HG02623 (cell line): ENCODE measurements around the gene AKAP7.
"Not testable (repeated sequence)": the region's sequence is repeated elsewhere in the genome, so short reads cannot be mapped to it uniquely, and the experiment has no call there.

Experiments used
- ATAC-seq: cut with Tn5 transposase; IDR thresholded peaks from one replicate; pipeline ENCODE4 v1.9.1; 2021; ENCODE audit warnings: moderate library complexity; ENCODE audit not compliant: unreplicated experiment

AKAP7 gene

GRCh38 chr6:131135244-131136020, at the start of gene AKAP7:
TSS of gene AKAP7 (plus strand) at chr6:131135467. CDS start at chr6:131135764, 297 bp downstream.
- ATAC-seq = peak; percentile 75

- not testable (repeated sequence) for ATAC-seq
These were observed 44.9 kb upstream of the AKAP7 start for GRCh38 chr6:131090339-131090738.

GRCh38 chr6:131091944-131092343, 43.3 kb upstream of the AKAP7 start:
- ATAC-seq = not testable (repeated sequence)

- no peak for ATAC-seq
These were observed 41.9 kb upstream of the AKAP7 start for GRCh38 chr6:131093334-131093733.

- ATAC-seq = no peak
These were observed 38.5 kb upstream of the AKAP7 start for GRCh38 chr6:131096786-131097185.

GRCh38 chr6:131101911-131102680, 33.2 kb upstream of the AKAP7 start:
- no peak for ATAC-seq

GRCh38 chr6:131103296-131103695, 32.0 kb upstream of the AKAP7 start:
- no peak for ATAC-seq

- ATAC-seq = no peak
These were observed 31.4 kb upstream of the AKAP7 start for GRCh38 chr6:131103901-131104300.

GRCh38 chr6:131107151-131107550, 28.1 kb upstream of the AKAP7 start:
- ATAC-seq = no peak

- ATAC-seq = no peak
These were observed 23.0 kb upstream of the AKAP7 start for GRCh38 chr6:131112249-131112648.

GRCh38 chr6:131115651-131116050, 19.6 kb upstream of the AKAP7 start:
- ATAC-seq = no peak

GRCh38 chr6:131116321-131116720, 18.9 kb upstream of the AKAP7 start:
- ATAC-seq = no peak

GRCh38 chr6:131116755-131117360, 18.4 kb upstream of the AKAP7 start:
- ATAC-seq = no peak

GRCh38 chr6:131117878-131118277, 17.4 kb upstream of the AKAP7 start:
- no peak for ATAC-seq

- ATAC-seq = no peak
These were observed 13.3 kb upstream of the AKAP7 start for GRCh38 chr6:131122007-131122406.

- ATAC-seq = no peak
These were observed 12.8 kb upstream of the AKAP7 start for GRCh38 chr6:131122516-131122915.

GRCh38 chr6:131124336-131125071, 10.8 kb upstream of the AKAP7 start:
- ATAC-seq = no peak

GRCh38 chr6:131125431-131125830, 9.8 kb upstream of the AKAP7 start:
- no peak for ATAC-seq

- ATAC-seq = no peak
These were observed 5.3 kb upstream of the AKAP7 start for GRCh38 chr6:131129689-131130553.

- ATAC-seq = no peak
These were observed 4.7 kb upstream of the AKAP7 start for GRCh38 chr6:131130554-131130940.
